GM18870 (cell line): ENCODE data around the gene PLEKHM2.

Experiments used
- ATAC-seq: cut with Tn5 transposase; IDR thresholded peaks from one replicate; pipeline ENCODE4 v1.9.1; 2021; ENCODE audit warnings: moderate library complexity; ENCODE audit not compliant: unreplicated experiment

PLEKHM2 gene

GRCh38 chr1:15701784-15702183, 17.7 kb downstream of the PLEKHM2 start:
- no peak for ATAC-seq

DNA sequence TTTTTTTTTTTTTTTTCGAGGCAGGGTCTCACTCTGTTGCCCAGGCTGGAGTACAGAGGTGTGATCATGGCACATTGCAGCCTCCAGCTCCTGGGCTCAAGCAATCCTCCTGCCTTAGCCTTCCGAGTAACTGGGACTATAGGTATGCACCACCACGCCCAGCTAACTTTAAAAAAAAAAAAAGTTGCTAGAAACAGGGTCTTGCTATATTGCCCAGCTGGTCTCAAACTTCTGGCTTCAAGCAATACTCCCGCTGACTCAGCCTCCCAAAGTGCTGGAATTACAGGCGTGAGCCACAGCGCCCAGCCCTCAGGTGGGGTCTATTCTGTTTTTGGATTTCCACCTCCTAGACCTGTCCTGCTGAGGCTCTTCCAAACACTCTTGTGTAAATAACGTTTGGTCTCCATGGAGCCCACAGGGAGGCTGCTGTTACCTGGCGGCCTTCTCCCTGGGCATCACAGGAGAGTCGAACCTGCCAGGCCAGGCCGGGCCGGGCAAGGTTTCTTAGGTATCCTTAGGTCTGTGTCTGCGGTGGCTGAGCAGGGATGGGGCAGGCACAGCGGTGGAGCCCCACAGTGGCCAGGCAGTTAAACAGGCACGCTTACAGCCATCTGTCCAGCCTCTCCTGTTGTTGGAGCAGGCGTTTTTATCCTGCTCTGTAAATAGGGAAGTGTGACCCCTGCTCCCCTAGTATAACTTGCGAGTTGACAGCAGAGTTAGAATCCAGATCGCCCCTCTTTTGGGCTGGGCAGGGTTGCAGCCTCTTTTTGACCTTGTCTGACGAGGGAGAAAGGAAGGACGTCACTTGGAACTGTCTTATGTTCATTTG, 18.8 kb downstream of the PLEKHM2 start:
- no peak for ATAC-seq

GRCh38 chr1:15703562-15703961, 19.4 kb downstream of the PLEKHM2 start:
- no peak for ATAC-seq

DNA sequence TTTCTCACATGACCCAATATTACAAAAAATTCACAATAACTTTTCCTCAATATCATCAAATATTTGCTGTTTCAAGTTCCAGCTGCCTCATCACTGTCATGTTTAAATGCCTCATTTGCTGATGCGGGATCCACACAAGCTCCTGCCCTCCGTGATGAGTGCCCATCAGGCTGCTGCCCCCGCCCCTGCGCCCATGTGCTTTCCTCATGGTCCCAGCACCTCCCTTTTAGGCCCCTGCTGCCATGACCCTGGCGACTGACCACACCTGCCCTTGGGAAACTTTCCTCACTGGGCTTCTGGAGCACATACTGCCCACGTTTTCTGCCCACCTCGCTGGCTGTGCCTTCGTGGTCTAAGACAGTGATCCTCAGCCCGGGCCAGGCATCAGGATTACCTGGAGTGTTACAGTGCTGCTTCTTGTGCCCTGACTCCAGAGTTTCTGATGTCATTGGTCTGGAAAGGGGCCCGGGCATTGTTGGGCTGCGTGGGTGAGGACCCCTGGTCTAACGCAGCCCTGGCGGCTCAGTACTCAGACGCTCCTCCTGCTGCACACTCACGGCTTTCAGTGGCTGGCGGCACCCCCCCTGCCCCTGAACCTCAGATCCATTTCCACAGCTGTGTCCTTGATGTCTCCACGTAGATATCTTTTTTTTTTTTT, 20.5 kb downstream of the PLEKHM2 start:
- no peak for ATAC-seq

DNA sequence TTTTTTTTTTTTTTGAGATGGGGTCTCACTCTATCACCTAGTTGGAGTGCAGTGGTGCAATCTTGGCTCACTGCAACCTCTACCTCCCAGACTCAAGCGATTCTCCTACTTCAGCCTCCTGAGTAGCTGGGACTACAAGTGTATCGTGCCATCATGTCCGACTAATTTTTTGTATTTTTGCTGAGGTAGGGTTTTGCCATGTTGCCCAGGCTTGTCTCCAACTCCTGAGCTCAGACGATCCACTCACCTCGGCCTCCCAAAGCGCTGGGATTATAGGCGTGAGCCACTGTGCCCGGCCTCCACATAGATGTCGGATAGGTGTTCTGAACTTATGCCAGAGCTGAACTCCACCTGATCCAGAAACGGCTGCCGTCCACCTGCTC, 21.1 kb downstream of the PLEKHM2 start:
- no peak for ATAC-seq

- ATAC-seq = no peak
Measured at GRCh38 chr1:15706751-15707150, 22.6 kb downstream of the PLEKHM2 start.

GRCh38 chr1:15707239-15707925, 23.3 kb downstream of the PLEKHM2 start:
- no peak for ATAC-seq

DNA sequence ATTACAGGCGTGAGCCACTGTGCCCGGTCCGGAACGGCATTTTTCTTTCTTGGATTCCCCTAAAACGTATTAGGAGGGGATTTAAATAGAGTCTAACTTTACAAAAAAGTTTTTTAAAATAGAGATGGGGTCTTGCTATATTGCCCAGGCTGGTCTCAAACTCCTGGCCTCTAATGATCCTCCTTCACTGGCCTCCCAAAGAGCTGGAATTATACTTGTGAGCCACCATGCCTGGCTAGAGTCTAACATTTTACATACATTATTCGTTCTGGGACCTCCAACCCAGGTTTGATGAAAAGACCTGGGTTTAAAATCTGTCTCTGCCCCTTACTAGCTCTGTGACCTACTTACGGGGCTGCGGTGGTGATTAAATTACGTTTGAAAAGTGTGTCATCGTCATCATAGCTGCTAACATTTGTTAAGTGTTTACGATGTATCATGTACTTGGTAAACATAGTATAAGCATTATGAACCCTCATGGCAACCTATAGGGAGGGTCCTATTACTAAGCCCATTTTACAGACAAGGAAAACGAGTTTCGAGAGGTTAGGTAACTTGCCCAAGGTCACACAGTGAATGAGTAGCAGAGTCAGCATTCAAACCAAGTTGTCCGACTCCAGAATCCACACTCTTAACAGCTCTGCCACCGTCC, 24.5 kb downstream of the PLEKHM2 start:
- ATAC-seq = no peak

DNA sequence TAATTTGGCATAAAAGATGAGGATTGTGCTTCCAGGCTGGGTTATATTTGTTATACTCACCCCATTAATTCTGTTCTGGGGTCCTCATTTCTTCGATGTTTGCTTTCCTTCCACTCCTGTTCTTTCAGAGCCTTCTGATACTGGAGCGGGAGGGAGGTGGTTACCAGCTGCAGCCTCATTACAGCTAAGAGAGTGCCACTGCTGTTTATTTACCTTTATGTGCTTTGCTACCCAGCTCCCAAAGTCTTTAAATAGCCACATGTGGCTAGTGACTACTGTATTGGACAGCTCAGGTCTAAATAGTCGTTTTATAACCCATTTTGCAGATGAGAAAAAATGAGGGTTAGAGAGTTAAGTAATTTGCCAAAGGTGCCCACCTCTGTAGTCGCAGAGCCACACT, 25.1 kb downstream of the PLEKHM2 start:
- ATAC-seq = no peak

DNA sequence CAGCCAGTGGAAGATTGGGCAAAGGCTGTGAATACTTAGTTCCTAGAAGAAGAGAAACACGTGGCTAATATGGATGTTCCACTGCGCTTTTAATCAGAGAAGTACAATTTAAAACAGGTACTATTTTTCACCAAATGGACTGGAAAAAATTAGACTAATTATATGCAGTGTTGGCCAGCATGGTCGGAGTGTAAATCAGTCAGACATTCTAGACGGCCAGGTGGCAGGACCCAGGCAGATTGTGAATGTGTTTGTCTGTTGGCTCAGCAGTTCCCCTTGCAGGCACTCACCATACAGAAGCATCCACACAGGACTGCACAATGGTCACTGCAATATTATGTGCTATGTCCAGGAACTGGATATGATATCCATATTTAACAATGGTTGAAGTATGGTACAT, 28.0 kb downstream of the PLEKHM2 start:
- ATAC-seq = no peak

DNA sequence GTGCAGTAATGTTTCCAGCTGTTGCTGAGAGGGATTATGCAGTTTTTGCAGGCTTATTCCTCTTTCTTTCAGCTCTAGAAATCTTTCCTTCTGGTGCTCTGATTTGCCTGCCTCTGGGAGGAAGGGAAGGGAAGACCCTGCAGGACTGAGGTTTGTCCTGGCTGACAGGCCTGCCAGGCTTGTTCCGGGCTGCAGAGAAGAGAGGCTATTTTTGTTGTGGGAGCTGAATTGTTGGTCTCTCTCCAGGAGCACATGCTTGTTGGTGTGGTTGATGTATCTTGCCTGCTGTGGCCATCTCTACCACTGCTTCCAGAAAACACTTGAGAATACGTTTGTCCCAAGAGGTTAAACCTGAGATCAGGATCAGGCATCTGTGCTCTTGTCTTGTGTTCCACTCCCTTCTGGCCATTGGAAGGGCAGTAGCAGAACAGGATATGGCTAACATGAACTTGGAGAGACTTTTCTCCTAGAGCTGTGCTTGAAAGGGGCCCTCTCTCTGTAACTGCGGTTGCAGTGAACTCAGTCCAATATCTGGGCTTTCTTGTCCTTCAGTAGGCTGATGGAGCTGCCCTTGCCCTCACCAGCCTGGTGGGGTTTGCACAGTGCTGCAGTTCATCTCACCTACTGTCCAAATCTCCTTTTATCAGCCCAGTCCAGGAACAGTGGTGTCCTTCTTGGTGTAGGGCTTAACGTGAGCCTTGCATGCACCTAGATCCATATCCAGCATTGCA, 30.5 kb downstream of the PLEKHM2 start:
- ATAC-seq = no peak

DNA sequence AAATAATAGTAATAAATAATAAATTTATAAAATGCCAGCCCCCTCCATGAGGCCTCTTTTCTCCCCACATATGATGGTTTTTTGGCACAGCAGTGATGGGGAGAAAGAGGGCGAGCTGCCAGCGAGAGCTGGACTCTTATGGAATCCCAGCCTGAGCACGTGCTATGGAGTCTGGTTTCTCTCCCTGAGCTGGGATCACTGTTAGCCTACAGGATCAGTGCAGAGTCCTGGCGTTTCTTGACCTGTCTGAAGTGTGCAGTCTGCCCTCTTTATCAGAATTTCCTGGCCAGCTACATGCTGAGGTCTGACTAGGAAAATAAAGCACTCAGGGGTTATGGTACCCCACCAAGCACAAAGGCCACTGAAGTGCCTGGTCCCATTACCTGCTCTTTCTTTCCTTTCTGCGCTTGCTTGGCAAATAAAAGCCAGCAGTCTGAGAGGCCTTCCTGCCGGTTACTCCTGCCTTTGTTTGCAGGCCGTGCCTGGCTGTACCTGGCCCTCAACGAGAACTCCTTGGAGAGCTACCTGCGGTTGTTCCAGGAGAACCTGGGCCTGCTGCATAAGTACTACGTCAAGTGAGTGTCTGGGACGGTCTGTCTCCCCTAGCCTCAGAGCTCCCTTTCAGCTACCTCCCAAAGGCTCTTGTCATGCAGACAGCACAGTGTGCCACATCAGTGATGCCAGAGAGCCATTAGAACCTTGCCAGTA, 33.5 kb downstream of the PLEKHM2 start:
- no peak for ATAC-seq

DNA sequence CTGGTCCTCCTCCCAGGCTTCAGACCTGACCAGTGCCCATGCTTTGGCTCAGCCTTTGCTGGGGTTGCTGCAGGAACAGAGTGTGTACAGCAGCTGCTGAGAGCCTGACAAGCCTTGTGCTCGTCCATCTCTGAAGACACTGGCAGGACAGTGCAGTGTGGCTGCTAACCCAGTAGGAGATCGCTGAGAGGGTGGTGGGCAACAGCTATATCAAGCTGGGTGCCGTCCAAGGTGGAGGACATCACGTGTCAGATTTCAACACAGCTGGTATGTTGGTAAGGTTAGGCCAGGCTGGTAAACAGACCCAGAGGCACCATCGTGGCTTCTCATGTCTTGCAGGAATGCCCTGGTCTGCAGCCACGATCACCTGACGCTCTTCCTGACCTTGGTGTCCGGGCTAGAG, 34.1 kb downstream of the PLEKHM2 start:
- ATAC-seq = no peak

- ATAC-seq = no peak
Measured at GRCh38 chr1:15719381-15720120, 35.4 kb downstream of the PLEKHM2 start.

DNA sequence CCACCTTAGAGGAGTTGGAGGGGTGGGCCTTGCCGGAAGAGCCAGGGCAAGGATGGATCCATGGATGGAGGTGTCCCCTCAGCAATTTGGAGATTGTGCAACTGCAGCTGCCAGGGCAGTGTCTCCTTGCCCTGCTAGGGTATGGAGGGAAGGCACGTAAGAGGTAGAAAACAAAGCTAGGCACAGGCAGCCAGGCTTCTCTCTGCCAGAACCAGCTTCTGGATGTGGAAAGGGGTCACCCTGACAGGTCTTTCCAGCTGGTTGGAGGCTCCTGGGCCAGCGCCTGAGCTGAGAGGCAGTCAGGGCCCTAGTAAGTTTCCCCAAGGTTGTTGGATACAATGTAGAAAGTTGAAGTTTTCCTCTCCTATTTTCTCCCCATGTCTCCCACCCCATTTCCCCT, 36.7 kb downstream of the PLEKHM2 start:
- no peak for ATAC-seq

GRCh38 chr1:15722411-15722810, 38.3 kb downstream of the PLEKHM2 start:
- ATAC-seq = no peak

- ATAC-seq = no peak
Measured at GRCh38 chr1:15722836-15723532, 38.9 kb downstream of the PLEKHM2 start.

GRCh38 chr1:15723631-15724246, 39.6 kb downstream of the PLEKHM2 start:
- no peak for ATAC-seq
